ENCODE measurements around the gene CCDC149. TPM values are rescaled to one million over a fixed set of nuclear protein-coding genes. Genes with fewer than 3 reads are reported as not detected.

The CCDC149 gene
- total RNA-seq, 4 donors from 2014 or later: 11.5 to 22.4 (median 14.4) TPM

GRCh38 chr4:24886596-24886995, 26.2 kb downstream of the CCDC149 start:
- no peak for ATAC-seq (ENCODE audit: low FRiP score)
- no peak for TF ChIP-seq CTCF (IDR thresholded peaks at IDR 0.05)
- no peak for DNase-seq (ENCODE audit: low spot score)

GRCh38 chr4:24885342-24885741, 27.5 kb downstream of the CCDC149 start:
- no peak for DNase-seq (ENCODE audit: low spot score)
- ATAC-seq (ENCODE audit: low FRiP score): peak; percentile 32
- TF ChIP-seq CTCF (IDR thresholded peaks at IDR 0.05): no peak

- DNase-seq (ENCODE audit: low spot score) (no peak), ATAC-seq (ENCODE audit: low FRiP score) (no peak)
- no peak for TF ChIP-seq CTCF (IDR thresholded peaks at IDR 0.05)
Observed at GRCh38 chr4:24884902-24885301, 27.9 kb downstream of the CCDC149 start.

- no peak for TF ChIP-seq CTCF (IDR thresholded peaks at IDR 0.05)
- DNase-seq (ENCODE audit: low spot score): no peak
- no peak for ATAC-seq (ENCODE audit: low FRiP score)
Observed at GRCh38 chr4:24881508-24882196, 31.2 kb downstream of the CCDC149 start.

- no peak for ATAC-seq (ENCODE audit: low FRiP score)
- DNase-seq (ENCODE audit: low spot score): no peak
- TF ChIP-seq CTCF (IDR thresholded peaks at IDR 0.05): no peak
Observed at GRCh38 chr4:24880186-24880585, 32.7 kb downstream of the CCDC149 start.

GRCh38 chr4:24878636-24879016, 34.2 kb downstream of the CCDC149 start:
- no peak for ATAC-seq (ENCODE audit: low FRiP score)
- no peak for DNase-seq (ENCODE audit: low spot score)
- no peak for TF ChIP-seq CTCF (IDR thresholded peaks at IDR 0.05)

GRCh38 chr4:24877868-24878635, 34.8 kb downstream of the CCDC149 start:
- TF ChIP-seq CTCF (IDR thresholded peaks at IDR 0.05): no peak

More at GRCh38 chr4:24877868-24878635, 34.8 kb downstream of the CCDC149 start:
- ATAC-seq (ENCODE audit: low FRiP score) (no peak), DNase-seq (ENCODE audit: low spot score) (no peak)
